GM13976 (cell line): ENCODE measurements around the gene HBA1.
"Not testable (repeated sequence)": the region's sequence is repeated elsewhere in the genome, so short reads cannot be mapped to it uniquely, and the experiment has no call there.

Source experiments
- DNase-seq: peaks from one replicate; pipeline ENCODE4 v3.0.0; 2012; ENCODE audit warnings: low spot score
- CTCF ChIP-seq: IDR thresholded peaks from 2 replicates; pipeline ENCODE4 v1.5.1; 2012; ENCODE audit warnings: borderline replicate concordance, mild to moderate bottlenecking; ENCODE audit not compliant: insufficient read depth; ENCODE audit errors: extremely low read depth, missing control alignments, control extremely low read depth
- in situ Hi-C: fragments of 300-500 bp; cut with MboI; formaldehyde crosslinking; loops from one replicate; pipeline ENCODE4 v1.12.0; 2022; ENCODE audit warnings: low sequenced_read_pairs, mixed read lengths, inconsistent platforms; ENCODE audit not compliant: unreplicated experiment

Gene HBA1

GRCh38 chr16:160691-161190 lies 15.7 kb upstream of the HBA1 start:
- in situ Hi-C loops: no loop called here
- no peak for TF ChIP-seq CTCF
- no peak for DNase-seq

GRCh38 chr16:162271-162991 lies 14.0 kb upstream of the HBA1 start:
- in situ Hi-C loops: no loop called here
- TF ChIP-seq CTCF: no peak
- DNase-seq: no peak

- in situ Hi-C loops, DNase-seq: not testable (repeated sequence)
These were observed 13.3 kb upstream of the HBA1 start for GRCh38 chr16:163139-163538.

- in situ Hi-C loops, DNase-seq: not testable (repeated sequence)
These were observed 12.8 kb upstream of the HBA1 start for GRCh38 chr16:163696-164095.

- DNase-seq, in situ Hi-C loops: not testable (repeated sequence)
These were observed 12.2 kb upstream of the HBA1 start for GRCh38 chr16:164134-164823.

- no peak for TF ChIP-seq CTCF
- DNase-seq: peak; percentile 79
- in situ Hi-C loops: no loop called here
These were observed 11.5 kb upstream of the HBA1 start for GRCh38 chr16:164827-165538.

GRCh38 chr16:165539-166374 lies 10.7 kb upstream of the HBA1 start, which contains the start of gene HBM:
Gene HBM (plus strand): TSS chr16:165978. CDS start chr16:165998, 20 bp downstream.
- in situ Hi-C loops: no loop called here
- no peak for TF ChIP-seq CTCF
- DNase-seq: no peak
